GM23248 (cell line): ENCODE data around the gene LARP6. TPM values are rescaled to one million over a fixed set of nuclear protein-coding genes. Genes with fewer than 3 reads are reported as not detected.

Experiments used
- DNase-seq: peaks from one replicate; pipeline ENCODE4 v3.0.0-alpha.2; 2015
- H2AFZ ChIP-seq: fragments of 200-600 bp; sonication (generic); 2 replicates; pipeline ENCODE4 v1.6.1; 2016; ENCODE audit warnings: antibody characterized with exemption
- H3F3A ChIP-seq: fragments of 200-600 bp; sonication (generic); 2 replicates; pipeline ENCODE4 v1.6.1; 2016; ENCODE audit warnings: mild to moderate bottlenecking, antibody characterized with exemption, mixed run types; ENCODE audit not compliant: insufficient read depth
- H3K27ac ChIP-seq: fragments of 200-600 bp; sonication (generic); 2 replicates; pipeline ENCODE4 v1.5.1; 2016; ENCODE audit warnings: mild to moderate bottlenecking
- H3K27me3 ChIP-seq: fragments of 200-600 bp; sonication (generic); replicated peaks from 2 replicates; pipeline ENCODE4 v1.6.1; 2016; ENCODE audit warnings: mild to moderate bottlenecking; ENCODE audit not compliant: insufficient read depth
- H3K36me3 ChIP-seq: fragments of 200-600 bp; sonication (generic); 2 replicates; pipeline ENCODE4 v1.6.1; 2016; ENCODE audit warnings: low read depth, mild to moderate bottlenecking
- H3K4me1 ChIP-seq: fragments of 200-600 bp; sonication (generic); 2 replicates; pipeline ENCODE4 v1.6.1; 2016; ENCODE audit warnings: mild to moderate bottlenecking; ENCODE audit not compliant: insufficient read depth
- H3K4me2 ChIP-seq: fragments of 200-600 bp; sonication (generic); one replicate; pipeline ENCODE4 v1.6.1; 2016; ENCODE audit warnings: mild to moderate bottlenecking; ENCODE audit not compliant: unreplicated experiment
- H3K4me3 ChIP-seq: fragments of 200-600 bp; sonication (generic); 2 replicates; pipeline ENCODE4 v1.5.1; 2016; ENCODE audit warnings: mild to moderate bottlenecking
- H3K79me2 ChIP-seq: fragments of 200-600 bp; sonication (generic); 2 replicates; pipeline ENCODE4 v1.6.1; 2016; ENCODE audit warnings: mild to moderate bottlenecking; ENCODE audit not compliant: insufficient read depth
- H3K9ac ChIP-seq: fragments of 200-600 bp; sonication (generic); 2 replicates; pipeline ENCODE4 v1.6.1; 2016; ENCODE audit warnings: mild to moderate bottlenecking
- H3K9me2 ChIP-seq: fragments of 200-600 bp; sonication (generic); 2 replicates; pipeline ENCODE4 v1.6.1; 2016; ENCODE audit warnings: mixed run types, mild to moderate bottlenecking, moderate library complexity; ENCODE audit not compliant: insufficient read depth
- H3K9me3 ChIP-seq: fragments of 200-600 bp; sonication (generic); one replicate; pipeline ENCODE4 v1.6.1; 2017; ENCODE audit warnings: low read depth
- H4K20me1 ChIP-seq: fragments of 200-600 bp; sonication (generic); 2 replicates; pipeline ENCODE4 v1.6.0; 2016; ENCODE audit not compliant: insufficient read depth
- EZH2 ChIP-seq: fragments of 200-600 bp; sonication (generic); IDR thresholded peaks from 2 replicates; pipeline ENCODE4 v1.6.1; 2018; ENCODE audit warnings: antibody characterized with exemption, mild to moderate bottlenecking; ENCODE audit not compliant: insufficient read depth, poor library complexity, severe bottlenecking
- EZH2phosphoT487 ChIP-seq: fragments of 200-600 bp; sonication (generic); IDR thresholded peaks from 2 replicates; pipeline ENCODE4 v1.6.1; 2018; ENCODE audit warnings: antibody characterized with exemption, moderate library complexity, mild to moderate bottlenecking, low read depth; ENCODE audit not compliant: insufficient read depth
- WGBS, 2 experiments: methylation state at CpG; one replicate each; pipeline ENCODE4 v1.1.6; 2015 to 2017; ENCODE audit warnings: low lambda C conversion rate in 2 of 2, low coverage in 1 of 2; ENCODE audit errors: missing lambda C conversion rate in 2 of 2; 5-methylcytosine and 5-hydroxymethylcytosine counted together
- in situ Hi-C: fragments of 300-500 bp; cut with MboI; formaldehyde crosslinking; loops from 2 replicates; pipeline ENCODE4 v1.15.0; 2020
- polyA plus RNA-seq: library from polyadenylated mRNA; unstranded; fragments of >200 nt; fragmentation: Nextera tagmentation; extraction: Ambion mirVana; gene quantifications from 2 replicates; pipeline ENCODE4 v1.2.1, GENCODE V29; 2016
- total RNA-seq: library from RNA; depleted of rRNA; stranded (reverse); fragments of >200 nt; shearing (Covaris generic); gene quantifications from 2 replicates; pipeline ENCODE4 v1.2.3, GENCODE V29; 2014

The LARP6 gene
- total and polyA plus RNA-seq, 2 experiments from 2014 or later = 104 to 110 TPM

GRCh38 chr15:70833861-70834765 is 19.8 kb downstream of the LARP6 start:
- peaks cover 63% of the 10 kb centered on the region for H3K79me2 ChIP-seq
- peaks cover 23% of the 10 kb centered on the region for H3K36me3 ChIP-seq
- peaks cover 30% of the 10 kb centered on the region for H3K4me1 ChIP-seq
- peak overlapping the region; percentile 31; the same call in 1 of the 2 replicates for H3K9ac ChIP-seq
- no peaks in the 10 kb centered on the region for H3K9me2 ChIP-seq
- peak overlapping the region; percentile 65 for H3K27ac ChIP-seq
- H3K4me2 ChIP-seq = peak overlapping the region; percentile 57
- H3K4me3 ChIP-seq = 0 out of 2 replicates have a peak overlapping the region, but pooled peaks have one; percentile 10
- H2AFZ ChIP-seq = no peak overlapping the region
- H3K9me3 ChIP-seq = no peaks in the 10 kb centered on the region
- in situ Hi-C loops = no loop called here
- WGBS, 2 experiments = 63 to 65% methylated on average over 9 of the region's 9 CpGs
- H3F3A ChIP-seq = peaks cover 50% of the 10 kb centered on the region
- no peaks in the 10 kb centered on the region for H4K20me1 ChIP-seq
- H3K27me3 ChIP-seq = no peaks in the 10 kb centered on the region
- DNase-seq = peak; percentile 76
- TF ChIP-seq EZH2 = no peak
- no peak for TF ChIP-seq EZH2phosphoT487

- TF ChIP-seq EZH2 (no peak), EZH2phosphoT487 (no peak)
- H3K36me3 ChIP-seq = peaks cover 23% of the 10 kb centered on the region
Measured at GRCh38 chr15:70833422-70833821, 20.5 kb downstream of the LARP6 start.

GRCh38 chr15:70832176-70832575 is 21.8 kb downstream of the LARP6 start:
- no peak for DNase-seq
- Histone ChIP-seq H3K9ac (no peak overlapping the region), H3K79me2 (peaks cover 58% of the 10 kb centered on the region), H3K9me3 (no peaks in the 10 kb centered on the region), H3K36me3 (peaks cover 23% of the 10 kb centered on the region), H3F3A (peaks cover 48% of the 10 kb centered on the region), H3K9me2 (no peaks in the 10 kb centered on the region), H2AFZ (no peak overlapping the region), H3K4me1 (peaks cover 49% of the 10 kb centered on the region), H3K4me2 (no peak overlapping the region), H4K20me1 (no peaks in the 10 kb centered on the region), H3K27me3 (no peaks in the 10 kb centered on the region), H3K4me3 (no peak overlapping the region), H3K27ac (no peak overlapping the region)
- 87 to 88% methylated on average over 20 of the region's 20 CpGs for WGBS, 2 experiments
- TF ChIP-seq EZH2 (no peak), EZH2phosphoT487 (no peak)
- in situ Hi-C loops = no loop called here

More at GRCh38 chr15:70833422-70833821, 20.5 kb downstream of the LARP6 start:
- Histone ChIP-seq H3K9me2 (no peaks in the 10 kb centered on the region), H2AFZ (no peak overlapping the region), H3K79me2 (peaks cover 63% of the 10 kb centered on the region), H3K27me3 (no peaks in the 10 kb centered on the region), H3K9ac (peak overlapping the region; percentile 31; the same call in 1 of the 2 replicates), H3K9me3 (no peaks in the 10 kb centered on the region), H3K4me1 (peaks cover 36% of the 10 kb centered on the region), H3K4me2 (peak overlapping the region; percentile 57), H3K27ac (peak overlapping the region; percentile 65), H3F3A (peaks cover 48% of the 10 kb centered on the region), H4K20me1 (no peaks in the 10 kb centered on the region), H3K4me3 (0 out of 2 replicates have a peak overlapping the region, but pooled peaks have one; percentile 10)
- in situ Hi-C loops = no loop called here
- 89 to 91% methylated on average over 3 of the region's 3 CpGs for WGBS, 2 experiments
- no peak for DNase-seq

- Histone ChIP-seq H2AFZ (no peak overlapping the region), H3K4me3 (no peak overlapping the region), H3K9ac (no peak overlapping the region), H3K36me3 (peaks cover 23% of the 10 kb centered on the region), H3K9me3 (no peaks in the 10 kb centered on the region), H3K4me2 (no peak overlapping the region), H3F3A (peaks cover 49% of the 10 kb centered on the region), H4K20me1 (no peaks in the 10 kb centered on the region), H3K27ac (no peak overlapping the region), H3K9me2 (no peaks in the 10 kb centered on the region), H3K79me2 (peaks cover 50% of the 10 kb centered on the region), H3K4me1 (peaks cover 57% of the 10 kb centered on the region), H3K27me3 (no peaks in the 10 kb centered on the region)
- WGBS, 2 experiments = 94 to 95% methylated on average over 6 of the region's 6 CpGs
- TF ChIP-seq EZH2phosphoT487 (no peak), EZH2 (no peak)
- DNase-seq = no peak
- in situ Hi-C loops = no loop called here
Measured at GRCh38 chr15:70831094-70831911, 22.7 kb downstream of the LARP6 start.
